Caco-2 (cell line): ENCODE measurements around the gene IGDCC3. TPM values are rescaled to one million over a fixed set of nuclear protein-coding genes. Genes with fewer than 3 reads are reported as not detected.

ENCODE experiments used
- BruUV-seq: library from RNA; stranded (reverse); fragments of 400-500 nt; replicated peaks from 2 replicates; lab custom pipeline; 2021; lab: Mats Ljungman, UMichigan
- CTCF ChIA-PET: fragments of 300-600 bp; sonication (Branson Sonifier 250); formaldehyde crosslinking; loops from one replicate; lab custom pipeline; 2022; ENCODE audit warnings: antibody characterized with exemption; lab: Charles Lee
- POLR2A ChIA-PET: fragments of 300-600 bp; sonication (Branson Sonifier 250); formaldehyde crosslinking; loops from one replicate; lab custom pipeline; 2022; ENCODE audit warnings: antibody characterized with exemption; lab: Charles Lee
- DNase-seq, 2 experiments: peaks; one replicate each; pipeline versions ENCODE4 v3.0.0 to v3.0.0-alpha.2; 2020 to 2022
- H3K27me3 ChIP-seq: replicated peaks from 2 replicates; pipeline ENCODE4 v1.6.0; 2011; ENCODE audit warnings: low read length; ENCODE audit not compliant: control insufficient read depth, insufficient read depth
- H3K36me3 ChIP-seq: 2 replicates; pipeline ENCODE4 v1.5.1; 2011; ENCODE audit warnings: low read length; ENCODE audit not compliant: control insufficient read depth, insufficient read depth
- H3K4me1 ChIP-seq: fragments of 250-450 bp; sonication (Bioruptor Pico); 2 replicates; pipeline ENCODE4 v1.5.1; 2020; ENCODE audit warnings: mild to moderate bottlenecking
- H3K4me3 ChIP-seq: 2 replicates; pipeline ENCODE4 v1.5.1; 2011; ENCODE audit warnings: low read depth, mild to moderate bottlenecking, control low read depth, low read length
- H3K9me3 ChIP-seq: fragments of 250-450 bp; sonication (Bioruptor Pico); 2 replicates; pipeline ENCODE4 v1.5.1; 2020; ENCODE audit warnings: mild to moderate bottlenecking, moderate library complexity
- H3K27ac Mint-ChIP-seq: one replicate; pipeline ENCODE4 v1.8.0; 2022; ENCODE audit warnings: mixed read lengths; ENCODE audit not compliant: unreplicated experiment
- H3K27me3 Mint-ChIP-seq: one replicate; pipeline ENCODE4 v1.8.0; 2022; ENCODE audit warnings: mixed read lengths; ENCODE audit not compliant: insufficient read depth, unreplicated experiment
- H3K36me3 Mint-ChIP-seq: one replicate; pipeline ENCODE4 v1.8.0; 2022; ENCODE audit warnings: mild to moderate bottlenecking, mixed read lengths; ENCODE audit not compliant: insufficient read depth, unreplicated experiment
- H3K4me1 Mint-ChIP-seq: one replicate; pipeline ENCODE4 v1.8.0; 2022; ENCODE audit warnings: low read depth, mixed read lengths; ENCODE audit not compliant: unreplicated experiment
- H3K4me3 Mint-ChIP-seq: one replicate; pipeline ENCODE4 v1.8.0; 2022; ENCODE audit warnings: mild to moderate bottlenecking, moderate library complexity, mixed read lengths; ENCODE audit not compliant: unreplicated experiment
- H3K9me3 Mint-ChIP-seq: one replicate; pipeline ENCODE4 v1.8.0; 2022; ENCODE audit warnings: mixed read lengths; ENCODE audit not compliant: unreplicated experiment
- CTCF ChIP-seq, 2 experiments: fragments of 200-600 bp in 1 of 2; IDR thresholded peaks; 1 replicate in 1 of 2; 2 replicates in 1 of 2; pipeline versions ENCODE4 v1.5.1 to v1.8.0; 2011 to 2022; ENCODE audit warnings: antibody characterized with exemption in 1 of 2, control low read depth in 1 of 2, inconsistent platforms in 1 of 2, low read depth in 1 of 2, low read length in 1 of 2, mild to moderate bottlenecking in 1 of 2, moderate library complexity in 1 of 2; ENCODE audit not compliant: insufficient read depth in 1 of 2, severe bottlenecking in 1 of 2, unreplicated experiment in 1 of 2
- intact Hi-C: fragments of 100-400 bp; cut with micrococcal nuclease; formaldehyde crosslinking; loops from one replicate; pipeline ENCODE4 v1.10.0; 2022; ENCODE audit not compliant: unreplicated experiment
- total RNA-seq: library from RNA; stranded (reverse); gene quantifications from 2 replicates; pipeline ENCODE4 v1.2.3, GENCODE V29; 2022

IGDCC3 gene
- total RNA-seq, 1 experiment from 2014 or later, result 51.2 TPM

GRCh38 chr15:65377105-65377975 lies 462 bp downstream of the IGDCC3 start:
- peak overlapping the region; percentile 91 for H3K4me3 ChIP-seq
- Mint-ChIP-seq H3K9me3 (no peaks in the 10 kb centered on the region), H3K27me3 (no peaks in the 10 kb centered on the region), H3K27ac (peak overlapping the region; percentile 90), H3K4me1 (peaks cover 29% of the 10 kb centered on the region), H3K4me3 (peak overlapping the region; percentile 100), H3K36me3 (peaks cover 24% of the 10 kb centered on the region)
- H3K36me3 ChIP-seq, result peaks cover 4% of the 10 kb centered on the region
- peak in 1 of 2 experiments; percentile 66 for DNase-seq
- H3K9me3 ChIP-seq, result no peaks in the 10 kb centered on the region
- H3K4me1 ChIP-seq, result peaks cover 31% of the 10 kb centered on the region
- peak in 1 of 2 experiments; percentile 0 for TF ChIP-seq CTCF (IDR thresholded peaks at IDR 0.05; ENCODE audit: insufficient read depth in 1 of 2, low read depth in 1 of 2, low read length in 1 of 2, severe bottlenecking in 1 of 2, unreplicated experiment in 1 of 2)
- intact Hi-C loops, result no loop called here
- CTCF ChIA-PET, result interaction anchor here (0.5 to 1.2 kb wide), 6 partner anchors 8 to 63 kb away, joined by 3 to 9 read pairs (median 5); no protein-coding TSS in a partner anchor
- no TSS peak for BruUV-seq
- POLR2A ChIA-PET, result interaction anchor here (0.6 to 4.0 kb wide), 2 partner anchors 56 to 73 kb away, joined by 3 to 25 read pairs; partner anchors contain the start of gene RNU5B-1
- no peaks in the 10 kb centered on the region for H3K27me3 ChIP-seq

GRCh38 chr15:65376767-65377104 lies 1.1 kb downstream of the IGDCC3 start:
- CTCF ChIA-PET, result interaction anchor here (0.7 to 1.0 kb wide), 3 partner anchors 8 to 62 kb away, joined by 5 to 6 read pairs (median 5); no protein-coding TSS in a partner anchor
- Mint-ChIP-seq H3K4me3 (peak overlapping the region; percentile 100), H3K9me3 (no peaks in the 10 kb centered on the region), H3K36me3 (peaks cover 24% of the 10 kb centered on the region), H3K27me3 (no peaks in the 10 kb centered on the region), H3K27ac (peak overlapping the region; percentile 90), H3K4me1 (peaks cover 23% of the 10 kb centered on the region)
- BruUV-seq, result no TSS peak
- Histone ChIP-seq H3K4me3 (peak overlapping the region; percentile 91), H3K9me3 (no peaks in the 10 kb centered on the region), H3K36me3 (peaks cover 4% of the 10 kb centered on the region), H3K27me3 (no peaks in the 10 kb centered on the region), H3K4me1 (peaks cover 31% of the 10 kb centered on the region)
- POLR2A ChIA-PET, result interaction anchor here (0.6 to 4.0 kb wide), 2 partner anchors 56 to 72 kb away, joined by 3 to 25 read pairs; partner anchors contain the start of gene RNU5B-1
- intact Hi-C loops, result no loop called here
- DNase-seq, result no peak
- no peak for TF ChIP-seq CTCF (IDR thresholded peaks at IDR 0.05; ENCODE audit: insufficient read depth in 1 of 2, low read depth in 1 of 2, low read length in 1 of 2, severe bottlenecking in 1 of 2, unreplicated experiment in 1 of 2)

GRCh38 chr15:65375871-65376607 lies 1.8 kb downstream of the IGDCC3 start:
- peaks cover 31% of the 10 kb centered on the region for H3K4me1 ChIP-seq
- no peak for DNase-seq
- H3K36me3 Mint-ChIP-seq, result peaks cover 24% of the 10 kb centered on the region
- H3K4me3 ChIP-seq, result peak overlapping the region; percentile 91
- H3K9me3 Mint-ChIP-seq, result no peaks in the 10 kb centered on the region
- no peak for TF ChIP-seq CTCF (IDR thresholded peaks at IDR 0.05; ENCODE audit: insufficient read depth in 1 of 2, low read depth in 1 of 2, low read length in 1 of 2, severe bottlenecking in 1 of 2, unreplicated experiment in 1 of 2)
- H3K9me3 ChIP-seq, result no peaks in the 10 kb centered on the region
- ChIA-PET CTCF (interaction anchor here (0.8 to 1.0 kb wide), 2 partner anchors 9 to 25 kb away, joined by 5 read pairs; no protein-coding TSS in a partner anchor), POLR2A (interaction anchor here (4.0 kb wide), 1 partner anchor 71 kb away, joined by 25 read pairs; the partner anchor contains the start of gene RNU5B-1)
- intact Hi-C loops, result no loop called here
- no peaks in the 10 kb centered on the region for H3K27me3 Mint-ChIP-seq
- no peaks in the 10 kb centered on the region for H3K27me3 ChIP-seq
- H3K36me3 ChIP-seq, result peaks cover 4% of the 10 kb centered on the region
- peak overlapping the region; percentile 100 for H3K4me3 Mint-ChIP-seq
- BruUV-seq, result no TSS peak
- H3K4me1 Mint-ChIP-seq, result peaks cover 22% of the 10 kb centered on the region
- H3K27ac Mint-ChIP-seq, result peak overlapping the region; percentile 90
